HepG2 (cell line): Measurements from ENCODE around the gene BSG. TPM values are rescaled to one million over a fixed set of nuclear protein-coding genes. Genes with fewer than 3 reads are reported as not detected.

Experiments
- DNMT1 ChIP-seq: sonication (generic); formaldehyde crosslinking; IDR thresholded peaks from 2 replicates; pipeline ENCODE4 v1.5.1; 2020; ENCODE audit warnings: mild to moderate bottlenecking, missing genetic modification reagents
- JARID2 ChIP-seq: sonication (generic); formaldehyde crosslinking; IDR thresholded peaks from 2 replicates; pipeline ENCODE4 v1.8.1; 2023; ENCODE audit warnings: missing genetic modification reagents, inconsistent platforms; ENCODE audit not compliant: insufficient replicate concordance
- KLF12 ChIP-seq: sonication (generic); formaldehyde crosslinking; IDR thresholded peaks from 2 replicates; pipeline ENCODE4 v1.4.0; 2020; ENCODE audit warnings: missing genetic modification reagents, borderline replicate concordance
- ZBTB1 ChIP-seq: sonication (generic); formaldehyde crosslinking; IDR thresholded peaks from 2 replicates; pipeline ENCODE4 v1.4.0; 2020; ENCODE audit warnings: missing genetic modification reagents, borderline replicate concordance
- ZNF101 ChIP-seq: sonication (generic); formaldehyde crosslinking; IDR thresholded peaks from 2 replicates; pipeline ENCODE4 v1.4.0; 2020; ENCODE audit warnings: mild to moderate bottlenecking, low read depth, missing genetic modification reagents, borderline replicate concordance
- ZNF484 ChIP-seq: sonication (generic); formaldehyde crosslinking; IDR thresholded peaks from 2 replicates; pipeline ENCODE4 v1.5.1; 2020; ENCODE audit warnings: mild to moderate bottlenecking, low read depth, missing genetic modification reagents, borderline replicate concordance
- ZNF549 ChIP-seq: sonication (generic); formaldehyde crosslinking; IDR thresholded peaks from 2 replicates; pipeline ENCODE4 v1.5.0; 2020; ENCODE audit warnings: missing genetic modification reagents
- ZNF777 ChIP-seq: sonication (generic); formaldehyde crosslinking; IDR thresholded peaks from 2 replicates; pipeline ENCODE4 v1.4.0; 2020; ENCODE audit warnings: missing genetic modification reagents
- ZSCAN29 ChIP-seq: sonication (generic); formaldehyde crosslinking; conservative IDR thresholded peaks from 2 replicates; pipeline ENCODE4 v1.4.0; 2020; ENCODE audit warnings: mild to moderate bottlenecking, missing genetic modification reagents
- polyA plus RNA-seq, 8 experiments: library from polyadenylated mRNA; depleted of rRNA in 3 of 8; stranded (reverse) in 7 of 8; unstranded in 1 of 8; fragments of >200 nt; fragmentation: Illumina TruSeq in 4 of 8; extraction: Trizol in 4 of 8; gene quantifications; 2 replicates each; pipeline versions ENCODE4 v1.2.1 to v1.2.3, GENCODE V29; 2011 to 2016; ENCODE audit warnings: low read depth in 4 of 8, missing spikeins in 1 of 8, mixed read lengths in 1 of 8; ENCODE audit not compliant: insufficient read depth in 1 of 8
- total RNA-seq, 5 experiments: library from RNA; depleted of rRNA; stranded (reverse); fragments of >200 nt; fragmentation: Illumina TruSeq; extraction: Trizol; gene quantifications; 2 replicates each; pipeline ENCODE4 v1.2.3, GENCODE V29; 2016; ENCODE audit warnings: low read depth in 1 of 5
- TF ChIP-seq, protein P1 (sequence below): sonication (generic); formaldehyde crosslinking; IDR thresholded peaks from 2 replicates; pipeline ENCODE4 v1.5.0; 2020; ENCODE audit warnings: mild to moderate bottlenecking, missing genetic modification reagents, borderline replicate concordance
- TF ChIP-seq, protein P2 (sequence below): sonication (generic); formaldehyde crosslinking; IDR thresholded peaks from 2 replicates; pipeline ENCODE4 v1.8.1; 2023; ENCODE audit warnings: mild to moderate bottlenecking, missing genetic modification reagents
- TF ChIP-seq, protein P3 (sequence below): fragments of 450-650 bp; IDR thresholded peaks from 2 replicates; pipeline ENCODE4 v1.6.1; 2017
- TF ChIP-seq, protein P4 (sequence below): sonication (generic); formaldehyde crosslinking; IDR thresholded peaks from 2 replicates; pipeline ENCODE4 v1.8.0; 2022; ENCODE audit warnings: missing genetic modification reagents, mild to moderate bottlenecking, moderate library complexity, borderline replicate concordance

Gene BSG
- total and polyA plus RNA-seq, 2 of the 13 experiments (the other 11 are each of a cell fraction or from before 2014, with no cell fraction given) = 309 to 754 TPM

DNA sequence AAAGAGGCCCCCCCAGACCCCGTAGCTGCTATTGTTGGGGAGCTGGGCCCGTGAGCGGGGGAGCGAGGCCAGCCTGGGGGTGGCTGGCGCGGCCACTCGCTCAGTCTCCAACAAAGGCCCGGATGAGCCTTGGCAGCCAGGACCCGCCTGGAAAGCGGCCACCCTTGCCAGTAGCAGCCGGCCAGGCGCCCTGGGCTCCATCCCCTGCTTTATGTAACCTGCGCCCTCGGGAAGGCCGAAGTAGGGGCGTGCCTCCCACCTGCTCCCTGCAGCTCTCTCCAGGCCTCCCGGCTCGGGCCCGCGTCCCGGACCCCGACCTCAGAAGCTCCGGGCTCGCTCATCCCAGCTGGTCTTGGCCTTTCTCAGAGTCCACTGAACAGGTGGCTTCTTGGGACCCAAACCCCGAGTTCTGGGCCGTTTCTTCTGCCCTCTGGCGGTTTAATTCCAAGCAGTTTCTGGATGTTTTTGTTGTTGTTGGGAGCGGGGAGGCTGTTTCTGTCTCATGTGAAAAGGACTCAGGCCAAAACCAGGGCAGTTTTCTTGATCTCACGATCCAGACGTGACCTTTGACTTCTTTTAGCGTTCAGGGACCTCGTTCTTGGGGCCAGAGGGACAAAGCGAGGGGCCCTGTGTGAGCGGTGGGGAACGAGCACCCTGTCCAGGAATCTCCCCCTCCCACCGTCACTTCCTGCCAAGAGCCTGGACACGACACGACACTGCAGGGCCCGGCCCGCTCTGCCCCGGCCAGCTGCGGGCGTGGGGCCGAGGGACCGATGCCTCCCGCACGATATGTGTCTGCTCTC is 39.6 kb upstream of the BSG start (continued):
- no peak for TF ChIP-seq ZBTB1 (CRISPR knock-in tag)
- 0 out of 2 replicates have a peak, but pooled peaks have one; percentile 47 for TF ChIP-seq KLF12
- no peak for TF ChIP-seq ZNF777 (CRISPR knock-in tag)
- no peak; the same call in 1 of the 2 replicates for TF ChIP-seq ZNF101
- TF ChIP-seq, protein P1, sequence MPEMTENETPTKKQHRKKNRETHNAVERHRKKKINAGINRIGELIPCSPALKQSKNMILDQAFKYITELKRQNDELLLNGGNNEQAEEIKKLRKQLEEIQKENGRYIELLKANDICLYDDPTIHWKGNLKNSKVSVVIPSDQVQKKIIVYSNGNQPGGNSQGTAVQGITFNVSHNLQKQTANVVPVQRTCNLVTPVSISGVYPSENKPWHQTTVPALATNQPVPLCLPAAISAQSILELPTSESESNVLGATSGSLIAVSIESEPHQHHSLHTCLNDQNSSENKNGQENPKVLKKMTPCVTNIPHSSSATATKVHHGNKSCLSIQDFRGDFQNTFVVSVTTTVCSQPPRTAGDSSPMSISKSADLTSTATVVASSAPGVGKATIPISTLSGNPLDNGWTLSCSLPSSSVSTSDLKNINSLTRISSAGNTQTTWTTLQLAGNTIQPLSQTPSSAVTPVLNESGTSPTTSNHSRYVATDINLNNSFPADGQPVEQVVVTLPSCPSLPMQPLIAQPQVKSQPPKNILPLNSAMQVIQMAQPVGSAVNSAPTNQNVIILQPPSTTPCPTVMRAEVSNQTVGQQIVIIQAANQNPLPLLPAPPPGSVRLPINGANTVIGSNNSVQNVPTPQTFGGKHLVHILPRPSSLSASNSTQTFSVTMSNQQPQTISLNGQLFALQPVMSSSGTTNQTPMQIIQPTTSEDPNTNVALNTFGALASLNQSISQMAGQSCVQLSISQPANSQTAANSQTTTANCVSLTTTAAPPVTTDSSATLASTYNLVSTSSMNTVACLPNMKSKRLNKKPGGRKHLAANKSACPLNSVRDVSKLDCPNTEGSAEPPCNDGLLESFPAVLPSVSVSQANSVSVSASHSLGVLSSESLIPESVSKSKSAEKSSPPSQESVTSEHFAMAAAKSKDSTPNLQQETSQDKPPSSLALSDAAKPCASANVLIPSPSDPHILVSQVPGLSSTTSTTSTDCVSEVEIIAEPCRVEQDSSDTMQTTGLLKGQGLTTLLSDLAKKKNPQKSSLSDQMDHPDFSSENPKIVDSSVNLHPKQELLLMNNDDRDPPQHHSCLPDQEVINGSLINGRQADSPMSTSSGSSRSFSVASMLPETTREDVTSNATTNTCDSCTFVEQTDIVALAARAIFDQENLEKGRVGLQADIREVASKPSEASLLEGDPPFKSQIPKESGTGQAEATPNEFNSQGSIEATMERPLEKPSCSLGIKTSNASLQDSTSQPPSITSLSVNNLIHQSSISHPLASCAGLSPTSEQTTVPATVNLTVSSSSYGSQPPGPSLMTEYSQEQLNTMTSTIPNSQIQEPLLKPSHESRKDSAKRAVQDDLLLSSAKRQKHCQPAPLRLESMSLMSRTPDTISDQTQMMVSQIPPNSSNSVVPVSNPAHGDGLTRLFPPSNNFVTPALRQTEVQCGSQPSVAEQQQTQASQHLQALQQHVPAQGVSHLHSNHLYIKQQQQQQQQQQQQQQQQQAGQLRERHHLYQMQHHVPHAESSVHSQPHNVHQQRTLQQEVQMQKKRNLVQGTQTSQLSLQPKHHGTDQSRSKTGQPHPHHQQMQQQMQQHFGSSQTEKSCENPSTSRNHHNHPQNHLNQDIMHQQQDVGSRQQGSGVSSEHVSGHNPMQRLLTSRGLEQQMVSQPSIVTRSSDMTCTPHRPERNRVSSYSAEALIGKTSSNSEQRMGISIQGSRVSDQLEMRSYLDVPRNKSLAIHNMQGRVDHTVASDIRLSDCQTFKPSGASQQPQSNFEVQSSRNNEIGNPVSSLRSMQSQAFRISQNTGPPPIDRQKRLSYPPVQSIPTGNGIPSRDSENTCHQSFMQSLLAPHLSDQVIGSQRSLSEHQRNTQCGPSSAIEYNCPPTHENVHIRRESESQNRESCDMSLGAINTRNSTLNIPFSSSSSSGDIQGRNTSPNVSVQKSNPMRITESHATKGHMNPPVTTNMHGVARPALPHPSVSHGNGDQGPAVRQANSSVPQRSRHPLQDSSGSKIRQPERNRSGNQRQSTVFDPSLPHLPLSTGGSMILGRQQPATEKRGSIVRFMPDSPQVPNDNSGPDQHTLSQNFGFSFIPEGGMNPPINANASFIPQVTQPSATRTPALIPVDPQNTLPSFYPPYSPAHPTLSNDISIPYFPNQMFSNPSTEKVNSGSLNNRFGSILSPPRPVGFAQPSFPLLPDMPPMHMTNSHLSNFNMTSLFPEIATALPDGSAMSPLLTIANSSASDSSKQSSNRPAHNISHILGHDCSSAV (CRISPR knock-in tag) = no peak
- no peak for TF ChIP-seq DNMT1 (CRISPR knock-in tag)
- TF ChIP-seq, protein P2, sequence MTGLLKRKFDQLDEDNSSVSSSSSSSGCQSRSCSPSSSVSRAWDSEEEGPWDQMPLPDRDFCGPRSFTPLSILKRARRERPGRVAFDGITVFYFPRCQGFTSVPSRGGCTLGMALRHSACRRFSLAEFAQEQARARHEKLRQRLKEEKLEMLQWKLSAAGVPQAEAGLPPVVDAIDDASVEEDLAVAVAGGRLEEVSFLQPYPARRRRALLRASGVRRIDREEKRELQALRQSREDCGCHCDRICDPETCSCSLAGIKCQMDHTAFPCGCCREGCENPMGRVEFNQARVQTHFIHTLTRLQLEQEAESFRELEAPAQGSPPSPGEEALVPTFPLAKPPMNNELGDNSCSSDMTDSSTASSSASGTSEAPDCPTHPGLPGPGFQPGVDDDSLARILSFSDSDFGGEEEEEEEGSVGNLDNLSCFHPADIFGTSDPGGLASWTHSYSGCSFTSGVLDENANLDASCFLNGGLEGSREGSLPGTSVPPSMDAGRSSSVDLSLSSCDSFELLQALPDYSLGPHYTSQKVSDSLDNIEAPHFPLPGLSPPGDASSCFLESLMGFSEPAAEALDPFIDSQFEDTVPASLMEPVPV = no peak
- TF ChIP-seq, protein P3, sequence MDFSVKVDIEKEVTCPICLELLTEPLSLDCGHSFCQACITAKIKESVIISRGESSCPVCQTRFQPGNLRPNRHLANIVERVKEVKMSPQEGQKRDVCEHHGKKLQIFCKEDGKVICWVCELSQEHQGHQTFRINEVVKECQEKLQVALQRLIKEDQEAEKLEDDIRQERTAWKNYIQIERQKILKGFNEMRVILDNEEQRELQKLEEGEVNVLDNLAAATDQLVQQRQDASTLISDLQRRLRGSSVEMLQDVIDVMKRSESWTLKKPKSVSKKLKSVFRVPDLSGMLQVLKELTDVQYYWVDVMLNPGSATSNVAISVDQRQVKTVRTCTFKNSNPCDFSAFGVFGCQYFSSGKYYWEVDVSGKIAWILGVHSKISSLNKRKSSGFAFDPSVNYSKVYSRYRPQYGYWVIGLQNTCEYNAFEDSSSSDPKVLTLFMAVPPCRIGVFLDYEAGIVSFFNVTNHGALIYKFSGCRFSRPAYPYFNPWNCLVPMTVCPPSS = no peak
- TF ChIP-seq JARID2 = no peak
- TF ChIP-seq ZNF549 = no peak
- TF ChIP-seq, protein P4, sequence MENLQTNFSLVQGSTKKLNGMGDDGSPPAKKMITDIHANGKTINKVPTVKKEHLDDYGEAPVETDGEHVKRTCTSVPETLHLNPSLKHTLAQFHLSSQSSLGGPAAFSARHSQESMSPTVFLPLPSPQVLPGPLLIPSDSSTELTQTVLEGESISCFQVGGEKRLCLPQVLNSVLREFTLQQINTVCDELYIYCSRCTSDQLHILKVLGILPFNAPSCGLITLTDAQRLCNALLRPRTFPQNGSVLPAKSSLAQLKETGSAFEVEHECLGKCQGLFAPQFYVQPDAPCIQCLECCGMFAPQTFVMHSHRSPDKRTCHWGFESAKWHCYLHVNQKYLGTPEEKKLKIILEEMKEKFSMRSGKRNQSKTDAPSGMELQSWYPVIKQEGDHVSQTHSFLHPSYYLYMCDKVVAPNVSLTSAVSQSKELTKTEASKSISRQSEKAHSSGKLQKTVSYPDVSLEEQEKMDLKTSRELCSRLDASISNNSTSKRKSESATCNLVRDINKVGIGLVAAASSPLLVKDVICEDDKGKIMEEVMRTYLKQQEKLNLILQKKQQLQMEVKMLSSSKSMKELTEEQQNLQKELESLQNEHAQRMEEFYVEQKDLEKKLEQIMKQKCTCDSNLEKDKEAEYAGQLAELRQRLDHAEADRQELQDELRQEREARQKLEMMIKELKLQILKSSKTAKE = no peak
- TF ChIP-seq ZSCAN29 = no peak
- TF ChIP-seq ZNF484 (CRISPR knock-in tag) = no peak
